HG02852 (cell line): ENCODE measurements around the gene C9orf43.
"Not testable (repeated sequence)": the region's sequence is repeated elsewhere in the genome, so short reads cannot be mapped to it uniquely, and the experiment has no call there.

Experiments
- ATAC-seq: cut with Tn5 transposase; IDR thresholded peaks from one replicate; pipeline ENCODE4 v1.9.1; 2021; ENCODE audit warnings: mild to moderate bottlenecking, moderate library complexity; ENCODE audit not compliant: unreplicated experiment

The C9orf43 gene

GRCh38 chr9:113381441-113381840, 29.1 kb upstream of the C9orf43 start:
- not testable (repeated sequence) for ATAC-seq

- no peak for ATAC-seq
Measured at GRCh38 chr9:113381909-113382411, 28.6 kb upstream of the C9orf43 start.

GRCh38 chr9:113386571-113387393, 23.8 kb upstream of the C9orf43 start:
- ATAC-seq = no peak

GRCh38 chr9:113387560-113388230, 22.9 kb upstream of the C9orf43 start:
- ATAC-seq = no peak

- no peak for ATAC-seq
Measured at GRCh38 chr9:113388833-113389232, 21.7 kb upstream of the C9orf43 start.

GRCh38 chr9:113389451-113389850, 21.1 kb upstream of the C9orf43 start:
- ATAC-seq = no peak

- ATAC-seq = no peak
Measured at GRCh38 chr9:113390192-113390960, 20.2 kb upstream of the C9orf43 start.

- ATAC-seq = no peak
Measured at GRCh38 chr9:113391917-113392316, 18.6 kb upstream of the C9orf43 start.

- no peak for ATAC-seq
Measured at GRCh38 chr9:113393281-113393680, 17.3 kb upstream of the C9orf43 start.

GRCh38 chr9:113395000-113395861, 15.3 kb upstream of the C9orf43 start:
- ATAC-seq = no peak

GRCh38 chr9:113397203-113397631, 13.3 kb upstream of the C9orf43 start:
- ATAC-seq = no peak

GRCh38 chr9:113398796-113399195, 11.8 kb upstream of the C9orf43 start:
- ATAC-seq = no peak

- ATAC-seq = no peak
Measured at GRCh38 chr9:113399646-113400200, 10.8 kb upstream of the C9orf43 start.

- peak; percentile 98 for ATAC-seq
Measured at GRCh38 chr9:113401027-113401792, 9.3 kb upstream of the C9orf43 start, which contains the start of gene ALAD. TSS of gene ALAD (minus strand) at chr9:113401284. CDS start at chr9:113393559, 7,725 bp downstream.

- ATAC-seq = no peak
Measured at GRCh38 chr9:113403646-113404045, 6.9 kb upstream of the C9orf43 start.

- not testable (repeated sequence) for ATAC-seq
Measured at GRCh38 chr9:113406353-113406752, 4.2 kb upstream of the C9orf43 start.

GRCh38 chr9:113406873-113407511, 3.6 kb upstream of the C9orf43 start:
- not testable (repeated sequence) for ATAC-seq

GRCh38 chr9:113409481-113409880, 1.1 kb upstream of the C9orf43 start:
- ATAC-seq = no peak

- peak; percentile 13 for ATAC-seq
Measured at GRCh38 chr9:113409883-113410206, 702 bp upstream of the C9orf43 start.
